Measurements from ENCODE around the gene TMEM143.
"Not testable (repeated sequence)": the region's sequence is repeated elsewhere in the genome, so short reads cannot be mapped to it uniquely, and the experiment has no call there.

The TMEM143 gene

DNA sequence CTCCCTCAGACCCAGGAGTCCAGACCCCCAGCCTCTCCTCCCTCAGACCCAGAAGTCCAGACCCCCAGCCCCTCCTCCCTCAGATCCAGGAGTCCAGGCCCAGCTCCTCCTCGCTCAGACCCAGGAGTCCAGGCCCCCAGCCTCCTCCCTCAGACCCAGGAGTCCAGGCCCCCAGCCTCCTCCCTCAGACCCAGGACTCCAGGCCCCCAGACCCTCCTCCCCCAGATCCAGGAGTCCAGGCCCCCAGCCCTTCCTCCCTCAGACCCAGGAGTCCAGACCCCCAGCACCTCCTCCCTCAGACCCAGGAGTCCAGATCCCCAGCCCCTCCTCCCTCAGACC, 28.2 kb upstream of the TMEM143 start:
- in situ Hi-C loops (cut with MboI; ENCODE audit: low pct_unique_long_range_greater_than_20kb, low sequenced_read_pairs); DNase-seq: not testable (repeated sequence)

DNA sequence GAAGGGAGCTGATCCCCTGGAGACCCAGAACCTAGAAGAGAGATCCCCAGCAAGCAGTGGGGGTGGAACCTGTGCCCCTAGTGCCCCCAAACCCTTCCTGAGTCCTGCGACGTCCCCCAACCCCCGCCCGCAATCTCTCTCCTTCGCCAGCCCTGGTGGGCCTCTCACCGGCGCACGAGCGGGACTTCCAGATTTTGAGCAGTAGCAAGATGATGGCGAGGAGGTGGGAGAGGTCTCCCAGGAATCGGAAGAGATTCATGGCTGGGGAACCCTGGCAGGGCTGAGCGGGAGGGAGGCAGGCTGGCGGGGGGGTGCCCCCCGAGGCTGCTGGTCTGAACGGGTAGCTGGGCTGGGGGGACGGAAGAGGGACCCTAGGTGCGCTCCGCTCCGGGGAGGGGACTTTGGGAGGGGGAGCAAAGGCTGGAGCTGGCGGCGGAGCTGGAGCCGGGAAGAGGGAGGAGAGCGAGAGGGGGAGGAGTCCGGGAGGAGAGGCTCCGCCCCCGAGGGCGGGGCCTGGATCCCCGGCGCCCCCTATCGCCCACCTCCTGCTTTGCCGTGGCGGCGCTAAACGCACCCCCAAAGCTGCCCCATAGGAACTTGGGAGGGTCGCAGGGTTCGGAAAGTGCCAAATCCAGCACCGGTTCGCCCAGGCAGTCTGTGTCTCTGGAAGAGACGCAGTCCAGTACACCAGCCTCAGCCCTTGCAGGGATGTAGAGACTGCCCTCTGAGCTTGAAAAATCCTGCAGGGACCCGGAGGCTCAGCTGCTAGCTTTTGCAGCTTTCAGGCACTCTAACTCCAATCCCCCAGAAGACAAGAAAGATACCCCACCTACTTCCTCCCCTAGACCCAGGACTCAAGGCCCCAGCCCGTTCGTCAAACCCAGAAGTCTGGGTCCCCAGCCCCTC, 27.6 kb upstream of the TMEM143 start, which contains the start of gene KDELR1:
KDELR1 (minus strand) TSS at position 452 of the 906 bp plus-strand sequence; CDS start at position 259, 193 bp downstream.
- in situ Hi-C loops (cut with MboI; ENCODE audit: low pct_unique_long_range_greater_than_20kb, low sequenced_read_pairs) = no loop called here

DNA sequence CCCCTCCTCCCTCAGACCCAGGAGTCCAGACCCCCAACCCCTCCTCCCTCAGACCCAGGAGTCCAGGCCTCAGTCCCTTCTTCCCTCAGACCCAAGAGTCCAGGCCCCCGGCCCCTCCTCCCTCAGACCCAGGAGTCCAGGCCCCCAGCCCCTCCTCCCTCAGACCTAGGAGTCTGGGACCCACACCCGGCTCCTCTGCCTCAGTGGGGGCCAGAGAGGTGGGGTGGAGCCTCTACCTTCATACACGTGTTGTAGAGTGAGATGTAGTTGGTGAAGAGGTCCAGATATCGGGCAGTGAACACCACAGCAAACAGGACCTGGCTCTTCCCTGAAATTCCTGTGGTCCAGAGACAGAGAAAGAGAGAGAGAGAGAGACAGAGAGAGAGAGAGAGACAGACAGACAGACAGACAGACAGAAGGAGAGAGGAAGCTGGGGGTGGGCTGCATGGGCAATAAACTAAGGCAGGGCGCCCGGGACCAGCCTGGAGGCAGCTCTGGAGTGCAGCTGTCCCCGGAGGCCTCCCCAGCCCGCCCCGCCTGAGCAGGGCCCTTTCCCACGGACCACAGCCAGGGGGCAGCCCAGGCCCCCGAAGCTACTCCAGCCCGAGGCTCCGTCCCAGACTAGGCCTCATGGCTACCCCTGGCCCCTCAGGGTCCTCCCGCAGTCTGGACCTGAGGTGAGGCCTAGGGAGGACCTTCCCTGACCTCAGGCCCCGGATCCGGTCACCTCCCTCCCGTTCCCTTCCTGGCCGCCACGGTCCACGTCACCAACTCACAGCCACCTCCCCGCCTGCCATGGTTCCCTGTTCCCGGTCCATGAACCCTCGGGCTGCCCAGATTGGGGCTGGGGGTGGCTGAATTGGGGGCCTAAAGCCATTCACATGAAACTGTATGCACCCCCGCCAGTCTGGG, 26.7 kb upstream of the TMEM143 start:
- DNase-seq = peak; percentile 76
- in situ Hi-C loops (cut with MboI; ENCODE audit: low pct_unique_long_range_greater_than_20kb, low sequenced_read_pairs) = no loop called here

More for the DNA sequence above, 27.6 kb upstream of the TMEM143 start, which contains the start of gene KDELR1:
- peak; percentile 85 for DNase-seq

DNA sequence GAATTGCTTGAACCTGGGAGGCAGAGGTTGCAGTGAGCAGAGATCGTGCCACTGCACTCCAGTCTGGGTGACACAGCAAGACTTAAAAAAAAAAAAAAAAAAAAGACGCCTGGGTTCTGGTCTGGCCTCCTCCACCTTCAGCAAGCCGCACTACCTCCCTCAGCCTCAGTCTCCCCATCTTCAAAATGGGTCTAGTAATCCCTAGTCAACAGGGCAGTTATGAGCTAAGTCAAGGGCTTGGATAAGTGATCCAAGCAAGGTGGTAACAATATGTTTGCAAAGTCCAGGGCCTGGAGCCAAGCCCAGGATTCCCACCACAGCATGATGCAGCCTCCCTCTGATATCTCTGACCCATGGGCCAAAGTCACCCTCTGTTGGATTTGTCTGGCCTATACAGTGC, 23.2 kb upstream of the TMEM143 start:
- DNase-seq = no peak

DNA sequence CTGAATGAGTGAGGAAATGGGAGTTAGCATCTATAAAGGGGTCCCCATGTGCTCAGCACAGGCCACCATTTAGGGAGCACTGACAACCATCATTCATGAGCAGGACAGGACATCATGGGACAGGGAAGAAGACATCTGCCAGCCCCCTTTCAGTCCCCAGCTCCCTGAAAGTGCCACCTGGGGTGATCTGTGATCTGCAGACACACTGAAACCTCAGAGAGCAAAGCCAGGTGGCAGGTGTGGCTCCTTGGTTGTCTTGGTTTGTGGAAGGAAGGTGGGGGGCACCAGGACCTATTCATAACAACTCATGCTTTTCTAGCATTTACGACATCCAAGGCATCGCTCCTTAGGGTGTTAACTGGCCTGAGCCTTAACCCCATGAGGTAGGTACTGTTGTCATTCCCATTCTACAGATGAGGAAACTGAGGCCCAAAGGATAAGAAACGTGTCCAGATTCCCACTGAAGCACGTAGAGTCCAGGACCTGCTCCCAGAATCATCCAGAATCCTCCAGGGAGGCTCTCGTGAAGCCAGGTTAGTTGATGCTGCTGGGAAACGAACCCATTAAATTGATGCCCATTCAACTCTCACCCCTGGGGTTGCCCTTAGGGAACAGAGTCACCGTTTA, 21.8 kb upstream of the TMEM143 start:
- in situ Hi-C loops (cut with MboI; ENCODE audit: low pct_unique_long_range_greater_than_20kb, low sequenced_read_pairs) = no loop called here
- DNase-seq = no peak

More for the DNA sequence above, 23.2 kb upstream of the TMEM143 start:
- in situ Hi-C loops (cut with MboI; ENCODE audit: low pct_unique_long_range_greater_than_20kb, low sequenced_read_pairs) = no loop called here

DNA sequence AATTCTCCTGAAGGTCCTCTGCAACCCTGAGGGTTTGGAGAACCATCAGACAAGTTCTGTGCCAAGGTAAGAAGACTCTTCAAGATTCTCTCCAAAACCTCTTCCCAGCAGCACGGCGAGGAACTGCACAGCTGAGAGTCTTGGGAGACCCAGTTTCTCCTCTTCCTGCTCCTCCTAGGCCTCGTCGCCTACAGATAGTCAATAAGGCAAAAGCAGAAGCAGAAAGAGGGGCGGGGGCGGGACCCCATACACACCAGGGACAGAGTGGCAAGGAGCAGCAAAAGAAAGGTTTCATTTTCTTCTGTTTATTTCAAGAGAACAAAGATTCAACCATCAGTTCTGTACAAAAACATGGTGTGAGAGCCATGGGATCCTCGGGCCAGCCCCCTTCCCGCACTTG, 18.5 kb upstream of the TMEM143 start:
- DNase-seq = no peak

DNA sequence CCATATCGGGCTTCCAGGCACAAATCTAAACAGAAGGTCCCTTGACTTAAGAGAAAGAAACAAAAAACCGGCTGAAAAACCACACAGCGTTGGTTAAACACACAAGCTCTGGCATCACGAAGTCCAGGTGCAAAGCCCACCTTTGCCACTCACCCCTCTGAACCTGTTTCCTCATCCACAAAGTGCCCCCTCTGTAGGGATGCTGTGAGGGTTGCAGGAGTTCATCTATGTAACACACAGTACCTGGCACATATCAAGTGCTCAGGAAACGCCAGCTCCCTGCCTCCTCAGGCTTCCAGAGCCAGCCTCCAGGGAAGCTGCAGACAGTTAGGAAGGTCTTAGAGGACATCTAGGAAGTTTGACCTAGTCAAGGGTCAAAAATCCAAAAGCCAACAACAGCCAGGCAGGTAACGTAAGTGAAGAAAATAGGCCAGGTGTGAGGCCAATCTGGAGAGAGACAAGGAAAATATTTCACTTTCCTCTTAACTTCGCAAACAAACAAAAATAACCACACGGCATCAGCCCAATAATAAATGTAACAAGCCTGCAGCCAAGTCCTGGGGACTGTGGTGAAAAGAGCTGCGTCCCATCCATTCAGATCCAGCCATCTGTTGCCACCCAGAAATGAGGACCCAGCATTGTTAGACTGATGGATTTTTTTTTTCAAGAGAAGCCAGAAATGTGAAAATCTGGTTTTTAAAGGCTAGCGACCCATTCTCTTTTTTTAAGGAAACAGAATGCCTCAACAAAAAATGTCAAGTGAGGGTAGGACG, 17.6 kb upstream of the TMEM143 start:
- no peak for DNase-seq

More for the DNA sequence above, 18.5 kb upstream of the TMEM143 start:
- in situ Hi-C loops (cut with MboI; ENCODE audit: low pct_unique_long_range_greater_than_20kb, low sequenced_read_pairs) = no loop called here

DNA sequence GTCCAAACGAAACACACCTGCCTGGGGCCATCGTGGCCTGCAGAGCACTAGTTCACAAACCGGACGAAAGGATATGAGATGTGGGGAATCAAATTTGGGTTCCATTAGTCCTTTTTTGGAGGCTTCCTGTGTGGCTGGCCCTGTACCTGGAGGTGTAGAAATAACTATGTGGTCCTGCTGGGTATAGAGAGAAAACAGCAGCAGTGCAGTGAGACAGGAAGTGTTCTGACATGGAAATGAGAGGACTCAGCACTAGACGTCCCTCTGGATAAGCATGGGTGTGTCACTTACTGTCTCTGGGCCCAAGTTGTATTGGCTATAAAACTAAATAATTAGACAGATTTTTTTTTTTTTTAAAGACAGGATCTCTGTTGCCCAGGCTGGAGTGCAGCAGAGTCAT, 15.3 kb upstream of the TMEM143 start:
- in situ Hi-C loops (cut with MboI; ENCODE audit: low pct_unique_long_range_greater_than_20kb, low sequenced_read_pairs) = no loop called here
- DNase-seq = no peak

More for the DNA sequence above, 17.6 kb upstream of the TMEM143 start:
- in situ Hi-C loops (cut with MboI; ENCODE audit: low pct_unique_long_range_greater_than_20kb, low sequenced_read_pairs) = no loop called here

DNA sequence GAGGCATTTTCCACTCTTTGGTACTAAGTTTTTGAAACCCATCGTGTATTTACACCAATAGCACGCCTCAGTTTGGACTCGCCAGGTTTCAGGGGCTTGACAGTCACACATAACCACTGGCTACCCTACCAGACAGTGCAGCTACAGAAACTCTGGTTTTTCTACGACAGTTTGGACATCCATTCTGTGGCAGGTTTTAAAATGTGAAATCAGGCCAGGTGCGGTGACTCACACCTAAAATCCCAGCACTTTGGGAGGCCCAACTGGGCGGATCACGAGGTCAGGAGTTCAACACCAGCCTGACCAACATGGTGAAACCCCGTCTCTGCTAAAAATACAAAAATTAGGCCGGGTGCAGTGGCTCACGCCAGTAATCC, 14.4 kb upstream of the TMEM143 start:
- in situ Hi-C loops (cut with MboI; ENCODE audit: low pct_unique_long_range_greater_than_20kb, low sequenced_read_pairs) = no loop called here
- no peak for DNase-seq

DNA sequence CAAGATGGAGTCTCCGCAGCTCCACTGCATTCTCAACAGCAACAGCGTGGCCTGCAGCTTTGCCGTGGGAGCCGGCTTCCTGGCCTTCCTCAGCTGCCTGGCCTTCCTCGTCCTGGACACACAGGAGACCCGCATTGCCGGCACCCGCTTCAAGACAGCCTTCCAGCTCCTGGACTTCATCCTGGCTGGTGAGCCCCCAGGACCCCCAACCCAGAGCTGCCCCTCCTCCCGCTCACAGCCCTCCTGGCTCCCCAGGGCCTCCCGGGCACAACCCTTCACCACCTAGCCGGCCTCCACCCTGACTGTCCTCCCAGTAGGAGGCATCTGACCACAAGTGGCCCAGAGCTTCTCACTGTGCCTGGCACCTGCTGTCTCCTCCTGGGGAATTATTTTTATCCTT, 9.8 kb upstream of the TMEM143 start:
- in situ Hi-C loops (cut with MboI; ENCODE audit: low pct_unique_long_range_greater_than_20kb, low sequenced_read_pairs) = no loop called here
- no peak for DNase-seq

DNA sequence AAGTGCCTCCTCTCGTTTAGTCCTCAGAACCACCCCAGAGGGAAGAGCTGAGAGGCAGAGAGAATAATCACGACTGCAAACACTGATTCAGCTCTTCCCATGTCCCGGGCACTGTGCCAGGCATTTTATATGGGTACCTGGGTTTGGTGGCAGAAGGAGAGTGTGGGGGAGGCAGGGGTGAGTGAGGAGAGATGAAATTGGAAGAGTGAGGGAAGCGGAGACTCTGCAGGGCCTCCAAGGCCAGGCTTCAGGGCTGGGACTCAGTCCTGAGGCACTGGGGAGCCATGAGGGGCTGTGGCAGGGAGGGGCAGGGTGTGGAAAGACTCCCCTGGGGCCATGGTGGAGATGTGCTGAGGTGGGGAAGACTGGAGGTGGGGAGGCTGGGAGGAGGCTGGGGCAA, 9.2 kb upstream of the TMEM143 start:
- no peak for DNase-seq
- in situ Hi-C loops (cut with MboI; ENCODE audit: low pct_unique_long_range_greater_than_20kb, low sequenced_read_pairs) = no loop called here

DNA sequence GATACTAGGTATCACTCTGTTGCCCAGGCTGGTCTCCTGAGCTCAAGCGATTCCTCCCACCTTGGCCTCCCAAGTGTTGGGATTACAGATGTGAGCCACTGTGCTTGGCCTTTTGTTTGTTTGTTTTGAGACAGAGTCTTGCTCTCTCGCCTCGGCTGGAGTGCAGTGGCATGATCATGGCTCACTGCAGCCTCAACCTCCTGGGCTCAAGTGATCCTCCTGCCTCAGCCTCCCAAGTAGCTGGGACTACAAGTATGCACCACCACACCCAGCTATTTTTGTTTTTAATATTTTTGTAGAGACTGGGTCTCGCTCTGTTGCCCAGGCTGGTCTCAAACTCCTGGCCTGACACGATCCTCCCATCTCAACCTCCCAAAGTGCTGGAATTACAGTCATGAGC, 8.0 kb upstream of the TMEM143 start:
- in situ Hi-C loops (cut with MboI; ENCODE audit: low pct_unique_long_range_greater_than_20kb, low sequenced_read_pairs); DNase-seq: not testable (repeated sequence)

DNA sequence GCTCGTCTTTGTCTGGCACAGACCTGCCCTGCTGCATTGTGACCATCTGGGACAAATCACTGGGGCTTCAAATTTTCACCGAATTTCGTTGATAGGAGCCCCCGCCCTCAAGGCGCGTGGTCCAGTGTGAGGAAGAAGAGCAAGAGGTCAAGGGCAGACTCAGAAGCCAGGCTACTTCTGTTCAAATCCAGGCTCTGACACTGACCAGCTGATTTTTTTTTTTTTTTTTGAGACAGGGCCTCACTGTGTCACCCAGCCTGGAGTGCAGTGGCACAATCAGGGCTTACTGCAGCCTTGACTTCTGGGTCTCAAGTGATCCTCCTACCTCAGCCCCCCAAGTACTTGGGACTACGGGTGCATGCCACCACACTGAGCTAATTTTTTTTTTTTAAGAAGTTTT, 7.6 kb upstream of the TMEM143 start:
- in situ Hi-C loops (cut with MboI; ENCODE audit: low pct_unique_long_range_greater_than_20kb, low sequenced_read_pairs) = no loop called here
- DNase-seq = no peak

DNA sequence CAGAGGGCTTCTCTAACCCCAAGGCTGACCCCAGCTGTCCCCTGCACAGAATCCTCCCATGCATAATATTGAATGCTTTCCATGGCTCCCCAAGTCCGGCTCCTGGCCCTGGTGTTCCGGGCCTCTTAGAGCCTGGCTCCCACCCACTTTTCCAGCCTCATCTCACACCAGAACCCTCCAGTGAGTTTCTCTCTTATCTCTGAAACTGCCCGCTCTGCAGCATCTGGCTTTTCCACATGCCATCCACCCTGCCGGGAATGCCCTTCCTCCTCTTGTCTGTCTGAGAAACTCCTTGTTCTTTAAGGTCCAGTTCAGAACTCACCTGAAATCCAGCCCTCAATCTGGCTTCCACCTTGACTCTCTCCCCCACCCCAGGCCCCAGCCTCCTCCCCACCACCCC, 7.2 kb upstream of the TMEM143 start:
- in situ Hi-C loops (cut with MboI; ENCODE audit: low pct_unique_long_range_greater_than_20kb, low sequenced_read_pairs) = no loop called here

DNA sequence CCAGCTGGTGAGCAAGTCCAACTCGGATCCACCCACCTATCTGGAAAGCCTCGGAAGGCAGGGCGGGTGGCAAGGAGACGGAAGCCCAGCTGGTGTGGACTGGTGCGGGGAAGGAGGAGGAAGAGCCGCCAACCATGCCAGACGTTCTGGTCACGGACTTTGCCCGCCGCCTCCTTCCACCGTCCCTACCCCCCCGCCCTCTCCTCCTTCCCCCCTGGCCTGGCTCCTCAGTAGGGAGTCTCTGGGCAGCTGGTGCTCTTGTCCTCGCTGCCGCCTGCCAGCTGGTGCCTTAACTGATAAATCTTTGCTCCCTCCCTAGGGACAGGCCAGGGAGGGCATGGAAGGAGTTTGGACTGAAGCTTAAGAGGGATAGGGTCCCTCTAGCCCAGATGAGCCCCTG, 5.2 kb upstream of the TMEM143 start:
- DNase-seq = no peak
- in situ Hi-C loops (cut with MboI; ENCODE audit: low pct_unique_long_range_greater_than_20kb, low sequenced_read_pairs) = no loop called here

More for the DNA sequence above, 7.2 kb upstream of the TMEM143 start:
- DNase-seq = no peak

DNA sequence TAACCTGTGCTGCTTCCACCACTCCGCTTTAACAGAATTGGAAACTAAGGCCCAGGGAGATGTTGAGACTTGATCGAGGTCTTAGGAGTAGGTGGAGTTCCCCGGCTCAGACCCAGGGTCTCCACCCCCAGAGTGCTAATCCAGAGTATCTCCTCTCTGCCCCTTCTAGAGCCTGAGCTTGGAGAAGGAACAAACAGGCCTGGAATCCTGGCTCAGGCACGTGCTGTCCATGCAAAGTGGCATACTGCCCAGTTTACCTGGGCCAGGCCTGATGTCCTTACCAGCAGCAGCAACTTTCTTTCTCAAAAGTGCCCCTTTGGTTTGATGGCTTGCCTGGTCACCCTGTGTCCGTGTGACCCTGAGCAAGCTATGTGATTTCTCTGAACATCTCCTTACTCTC, 4.1 kb upstream of the TMEM143 start:
- in situ Hi-C loops (cut with MboI; ENCODE audit: low pct_unique_long_range_greater_than_20kb, low sequenced_read_pairs) = no loop called here
- DNase-seq = no peak

DNA sequence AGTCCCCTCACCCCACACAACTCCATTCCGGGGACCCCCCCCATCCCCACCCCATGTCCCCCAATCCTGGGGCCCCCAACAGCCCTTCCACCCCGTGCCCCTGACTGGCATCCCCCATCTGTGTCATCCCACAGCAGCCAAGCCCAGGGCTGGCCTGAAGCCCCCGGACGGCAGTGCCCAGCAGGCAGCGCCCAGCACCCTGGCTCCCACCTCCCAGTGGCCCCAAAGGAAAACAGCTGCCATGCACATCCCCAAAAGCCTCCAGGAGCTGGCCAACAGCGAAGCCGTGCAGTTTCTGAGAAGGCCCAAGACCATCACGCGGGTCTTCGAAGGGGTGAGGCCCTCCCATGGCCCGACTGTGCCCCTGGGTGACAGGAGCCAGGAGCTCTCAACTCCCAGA, 1.9 kb upstream of the TMEM143 start:
- DNase-seq = no peak
- in situ Hi-C loops (cut with MboI; ENCODE audit: low pct_unique_long_range_greater_than_20kb, low sequenced_read_pairs) = no loop called here

DNA sequence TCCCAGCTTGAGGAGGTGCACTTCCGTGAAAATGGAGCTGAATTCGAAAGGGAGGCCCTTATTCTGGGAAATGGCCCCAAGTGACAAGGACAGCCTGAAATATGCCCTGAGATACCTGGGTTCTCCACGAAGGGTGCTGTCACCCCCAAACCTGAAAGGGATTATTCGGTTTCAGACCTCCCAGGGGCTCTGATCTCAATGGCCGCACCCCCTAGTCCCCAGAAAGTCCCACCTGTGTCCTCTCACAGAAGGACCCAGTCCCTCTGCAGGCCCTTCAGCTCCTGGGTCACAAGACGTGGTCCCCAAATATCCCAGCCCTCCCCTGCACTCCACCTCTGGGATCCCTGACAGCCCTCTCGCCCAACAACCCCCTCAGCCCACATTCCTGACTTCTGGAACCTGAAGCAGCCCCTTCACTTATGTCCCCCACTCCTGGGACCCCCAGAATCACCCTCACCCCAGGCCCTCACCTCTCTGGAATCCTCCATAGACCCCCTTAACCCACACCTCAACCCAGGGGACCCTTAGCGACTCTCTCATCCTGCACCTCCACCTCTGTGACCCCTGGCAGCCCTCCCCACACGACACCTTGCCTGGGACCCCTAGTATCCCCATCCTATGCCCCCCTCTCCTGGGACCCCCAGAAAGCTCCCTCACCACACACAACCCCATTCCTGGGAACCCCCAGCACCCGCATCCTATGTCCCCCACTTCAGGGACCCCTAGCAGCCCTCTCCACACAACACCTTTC, 1.0 kb upstream of the TMEM143 start:
- in situ Hi-C loops (cut with MboI; ENCODE audit: low pct_unique_long_range_greater_than_20kb, low sequenced_read_pairs) = no loop called here

More for the DNA sequence above, 1.0 kb upstream of the TMEM143 start:
- no peak for DNase-seq

Data from KBM-7 (cell line).